Sigmoid colon (tissue), 7 donors: Measurements from ENCODE around the gene EXOSC10. TPM values are rescaled to one million over a fixed set of nuclear protein-coding genes. Genes with fewer than 3 reads are reported as not detected.
A peak's percentile ranks its signal among the peaks of the same experiment; 100 is the strongest.

Experiments
- DNase-seq: peaks from one replicate; pipeline ENCODE4 v3.0.0-alpha.2; 2019
- H3K27ac ChIP-seq, 4 donors: fragments of 200-600 bp; sonication (generic); one replicate each; pipeline ENCODE4 v1.5.1; 2016 to 2019; ENCODE audit warnings: mild to moderate bottlenecking in 1 of 4
- H3K27me3 ChIP-seq, 3 donors: fragments of 200-600 bp; sonication (generic); one replicate each; pipeline ENCODE4 v1.5.1; 2019; ENCODE audit warnings: mild to moderate bottlenecking in 1 of 3
- H3K36me3 ChIP-seq, 4 donors: fragments of 200-600 bp; sonication (generic); one replicate each; pipeline ENCODE4 v1.5.1; 2016 to 2019
- H3K4me1 ChIP-seq, 4 donors: fragments of 200-600 bp; sonication (generic); one replicate each; pipeline ENCODE4 v1.5.1; 2017 to 2019
- H3K4me3 ChIP-seq, 4 donors: fragments of 200-600 bp; sonication (generic); one replicate each; pipeline ENCODE4 v1.5.1; 2017 to 2019; ENCODE audit warnings: mild to moderate bottlenecking in 2 of 4, moderate library complexity in 1 of 4
- H3K9me3 ChIP-seq, 4 donors: fragments of 200-600 bp in 3 of 4; sonication (generic) in 3 of 4; one replicate each; pipeline versions ENCODE4 v1.5.1 to v1.6.1; 2013 to 2019
- EP300 ChIP-seq, 4 donors: sonication (generic); formaldehyde crosslinking; IDR thresholded peaks; one replicate each; pipeline ENCODE4 v1.6.1; 2017; ENCODE audit warnings: antibody characterized with exemption in 4 of 4
- POLR2A ChIP-seq, 2 donors: fragments of 450-650 bp; IDR thresholded peaks; one replicate each; pipeline ENCODE4 v1.6.1; 2016; ENCODE audit warnings: antibody characterized with exemption in 2 of 2, mild to moderate bottlenecking in 2 of 2, moderate library complexity in 2 of 2
- POLR2AphosphoS5 ChIP-seq, 4 donors: sonication (generic); formaldehyde crosslinking; IDR thresholded peaks; one replicate each; pipeline ENCODE4 v1.6.1; 2017; ENCODE audit warnings: antibody characterized with exemption in 4 of 4
- WGBS, 2 donors: extraction: QIAGEN DNeasy Blood & Tissue Kit; methylation state at CpG; one replicate each; pipeline ENCODE4 v1.1.7; 2013; 5-methylcytosine and 5-hydroxymethylcytosine counted together
- intact Hi-C: fragments of 100-400 bp; cut with DNase I; formaldehyde crosslinking; loops from one replicate; pipeline ENCODE4 v1.15.1; 2023
- polyA plus RNA-seq, 3 donors: library from polyadenylated mRNA; stranded (reverse); fragments of 200-250 nt; gene quantifications; one replicate each; pipeline ENCODE4 v1.2.3, GENCODE V29; 2013
- total RNA-seq, 4 donors: library from RNA; depleted of rRNA; stranded (reverse); fragments of >200 nt; gene quantifications; one replicate each; pipeline ENCODE4 v1.1.0, GENCODE V29; 2016
- TF ChIP-seq, protein P1 (sequence below), 4 experiments: fragments of 450-650 bp in 3 of 4; fragments of 200-600 bp in 1 of 4; IDR thresholded peaks; one replicate each; pipeline ENCODE4 v1.5.1; 2016 to 2019; ENCODE audit warnings: antibody characterized with exemption in 4 of 4, mild to moderate bottlenecking in 3 of 4, moderate library complexity in 2 of 4
- donor health status: healthy with polysubstance abuse.
- donor health status: Bipolar disorder and iron deficiency.
- donor health status: healthy.

EXOSC10 gene
- total and polyA plus RNA-seq, 7 donors, result 18.6 to 53.7 (median 38.8) TPM

DNA sequence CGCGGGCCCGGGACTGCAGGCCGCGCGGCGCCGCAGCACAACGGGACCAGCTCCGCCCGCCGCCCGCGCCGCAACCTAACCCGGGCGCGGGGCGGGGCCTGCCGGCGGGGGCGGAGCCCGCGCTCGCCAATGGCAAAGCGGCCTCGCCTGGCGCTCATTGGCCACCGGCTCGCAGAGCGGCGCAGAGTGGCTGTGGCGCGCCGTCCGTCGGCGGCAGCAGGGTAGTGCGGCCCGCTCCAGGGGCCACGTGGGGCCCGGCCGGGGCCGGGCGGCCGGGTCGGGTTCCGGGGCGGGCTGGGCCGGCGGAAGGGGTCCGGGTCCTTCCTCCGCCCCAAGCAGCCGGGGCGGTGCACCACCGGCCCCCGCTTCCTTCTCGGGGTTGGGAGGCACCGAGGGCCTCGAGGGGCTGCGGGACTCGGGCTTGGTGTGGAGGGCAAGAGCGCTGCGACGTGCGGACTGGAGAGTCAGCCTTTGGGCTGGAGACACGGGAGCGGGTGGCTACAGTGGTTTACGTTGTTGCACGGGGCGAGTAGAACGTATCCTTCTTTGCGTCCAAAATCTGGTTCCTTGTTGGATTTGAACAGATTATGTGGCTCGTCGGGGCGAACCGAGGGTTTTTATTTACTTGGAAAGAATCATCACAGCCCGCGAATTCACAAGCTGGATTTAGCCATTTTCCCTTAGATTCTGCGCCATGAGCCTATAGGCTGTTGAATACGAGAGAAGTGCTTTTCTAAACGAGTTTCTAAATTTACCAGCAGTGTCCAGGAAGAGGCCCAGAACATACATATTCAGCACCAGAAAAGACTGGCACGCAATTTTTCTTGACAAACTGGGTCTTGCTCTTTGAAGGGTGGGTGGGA lies 39.5 kb downstream of the EXOSC10 start, which contains the start of gene SRM:
Gene SRM, minus strand, starts transcription at position 51 of the 863 bp plus-strand sequence. CDS start 75 bp downstream, outside the sequence.
- no peaks in the 10 kb centered on the region for H3K9me3 ChIP-seq
- H3K27ac ChIP-seq, result peak within 1 kb of the TSS; percentile 75 to 79 (median 78)
- peaks cover 0 to 27% (median 26%) of the 10 kb centered on the region in 4 donors for H3K4me1 ChIP-seq
- peak within 1 kb of the TSS; percentile 83 to 100 (median 94) for H3K4me3 ChIP-seq
- WGBS, 2 donors, result 0 to 1% methylated on average over 83 of the region's 83 CpGs
- no peaks in the 10 kb centered on the region for H3K27me3 ChIP-seq
- DNase-seq, result peak; percentile 94
- intact Hi-C loops, result loop anchor here (2.0 kb wide), 1 partner anchor 39 kb away; the partner anchor contains the start of gene EXOSC10
- TF ChIP-seq EP300 (IDR thresholded peaks at IDR 0.05) (no peak), POLR2A (IDR thresholded peaks at IDR 0.05) (peak in 1 of 2 donors; percentile 59), POLR2AphosphoS5 (IDR thresholded peaks at IDR 0.05) (peak in 3 of 4 donors; percentile 32 to 87 (median 77))
- TF ChIP-seq, protein P1, sequence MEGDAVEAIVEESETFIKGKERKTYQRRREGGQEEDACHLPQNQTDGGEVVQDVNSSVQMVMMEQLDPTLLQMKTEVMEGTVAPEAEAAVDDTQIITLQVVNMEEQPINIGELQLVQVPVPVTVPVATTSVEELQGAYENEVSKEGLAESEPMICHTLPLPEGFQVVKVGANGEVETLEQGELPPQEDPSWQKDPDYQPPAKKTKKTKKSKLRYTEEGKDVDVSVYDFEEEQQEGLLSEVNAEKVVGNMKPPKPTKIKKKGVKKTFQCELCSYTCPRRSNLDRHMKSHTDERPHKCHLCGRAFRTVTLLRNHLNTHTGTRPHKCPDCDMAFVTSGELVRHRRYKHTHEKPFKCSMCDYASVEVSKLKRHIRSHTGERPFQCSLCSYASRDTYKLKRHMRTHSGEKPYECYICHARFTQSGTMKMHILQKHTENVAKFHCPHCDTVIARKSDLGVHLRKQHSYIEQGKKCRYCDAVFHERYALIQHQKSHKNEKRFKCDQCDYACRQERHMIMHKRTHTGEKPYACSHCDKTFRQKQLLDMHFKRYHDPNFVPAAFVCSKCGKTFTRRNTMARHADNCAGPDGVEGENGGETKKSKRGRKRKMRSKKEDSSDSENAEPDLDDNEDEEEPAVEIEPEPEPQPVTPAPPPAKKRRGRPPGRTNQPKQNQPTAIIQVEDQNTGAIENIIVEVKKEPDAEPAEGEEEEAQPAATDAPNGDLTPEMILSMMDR (IDR thresholded peaks at IDR 0.05), result peak in 1 of 4 experiments; percentile 55
- peaks cover 0 to 51% (median 11%) of the 10 kb centered on the region in 4 donors for H3K36me3 ChIP-seq

DNA sequence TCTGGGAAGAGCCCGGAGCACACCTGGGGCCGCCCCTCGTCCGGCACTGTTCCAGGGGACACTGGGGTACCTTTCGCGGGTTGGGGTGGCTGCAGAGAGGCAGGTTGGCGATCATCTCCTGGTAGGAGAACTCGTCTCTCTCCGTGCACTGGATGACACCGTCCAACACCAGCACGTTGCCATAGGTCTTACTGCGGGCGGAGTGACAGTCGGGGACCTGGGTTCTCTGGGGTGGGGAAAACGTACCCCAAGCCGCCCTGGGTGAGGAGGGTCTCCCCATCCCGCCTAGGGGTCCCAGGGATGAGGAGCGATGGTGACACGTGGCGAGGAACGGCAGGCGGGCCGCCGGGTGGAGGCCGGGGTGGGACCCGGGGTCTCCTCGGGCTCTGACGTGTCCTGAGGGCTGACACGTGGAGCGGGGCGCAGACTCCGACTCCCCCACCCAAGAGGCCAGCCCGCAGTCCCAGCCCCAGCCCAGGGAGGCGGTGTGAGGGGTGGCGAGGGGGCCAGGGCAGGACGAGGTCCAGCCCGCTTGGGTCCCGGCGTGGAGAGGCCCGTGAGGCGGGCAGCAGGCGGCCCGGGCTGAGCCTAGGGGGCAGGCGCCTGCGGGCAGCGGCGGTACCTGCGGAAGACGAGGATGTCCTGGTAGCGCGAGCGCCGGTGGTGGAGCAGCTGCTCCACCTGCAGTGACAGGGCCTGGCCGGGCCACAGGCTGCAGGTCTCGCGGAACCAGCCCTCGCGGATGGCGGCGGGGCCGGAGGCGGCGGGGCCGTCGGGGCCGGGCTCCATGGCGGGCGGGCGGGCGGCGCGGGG lies 40.3 kb downstream of the EXOSC10 start:
- Histone ChIP-seq H3K4me1 (peaks cover 0 to 27% (median 26%) of the 10 kb centered on the region in 4 donors), H3K4me3 (peak overlapping the region; percentile 83 to 100 (median 94)), H3K9me3 (no peaks in the 10 kb centered on the region), H3K27ac (peak overlapping the region; percentile 67 to 73 (median 69)), H3K27me3 (no peaks in the 10 kb centered on the region), H3K36me3 (peaks cover 0 to 48% (median 7%) of the 10 kb centered on the region in 4 donors)
- DNase-seq, result no peak
- TF ChIP-seq POLR2AphosphoS5 (IDR thresholded peaks at IDR 0.05) (no peak), EP300 (IDR thresholded peaks at IDR 0.05) (no peak), POLR2A (IDR thresholded peaks at IDR 0.05) (no peak)
- TF ChIP-seq, protein P1 (IDR thresholded peaks at IDR 0.05), result no peak
- WGBS, 2 donors, result 1 to 2% methylated on average over 72 of the region's 72 CpGs
- intact Hi-C loops, result no loop called here

DNA sequence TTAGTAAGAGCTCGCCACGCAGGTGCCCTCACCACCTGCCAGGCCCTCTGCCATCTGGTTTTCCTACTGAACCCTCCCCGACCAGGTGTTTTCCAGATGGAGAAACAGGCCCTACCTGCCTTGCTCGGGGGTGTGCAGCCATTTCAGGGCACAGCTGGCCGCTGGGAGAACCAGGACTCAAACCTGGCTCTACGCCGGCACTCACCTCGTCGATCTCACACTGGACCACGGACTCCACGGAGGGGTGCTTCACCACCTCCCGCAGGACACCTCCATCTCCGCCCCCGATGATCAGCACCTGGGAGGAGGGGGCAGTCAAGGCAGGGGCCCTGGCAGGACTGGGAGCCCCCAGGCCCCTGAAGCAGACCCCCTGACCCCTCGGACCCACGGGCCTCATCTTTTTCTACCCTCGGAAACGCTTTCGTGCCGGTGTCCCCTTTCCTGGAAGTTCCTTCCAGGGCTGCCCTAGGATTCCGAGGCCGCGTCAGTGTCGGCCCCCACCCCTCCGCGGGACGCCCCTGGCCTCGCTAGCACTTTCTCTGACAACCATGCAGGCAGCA lies 41.0 kb downstream of the EXOSC10 start:
- Histone ChIP-seq H3K9me3 (no peaks in the 10 kb centered on the region), H3K4me1 (peaks cover 0 to 27% (median 26%) of the 10 kb centered on the region in 4 donors), H3K27me3 (peaks cover 0 to 1% (median 0%) of the 10 kb centered on the region in 3 donors), H3K27ac (peak overlapping the region in 2 of 4 donors; percentile 22 to 70), H3K36me3 (peaks cover 0 to 44% (median 7%) of the 10 kb centered on the region in 4 donors), H3K4me3 (peak overlapping the region; percentile 83 to 100 (median 94))
- intact Hi-C loops, result no loop called here
- DNase-seq, result no peak
- no peak for TF ChIP-seq POLR2AphosphoS5 (IDR thresholded peaks at IDR 0.05)
- TF ChIP-seq, protein P1 (IDR thresholded peaks at IDR 0.05), result no peak
- no peak for TF ChIP-seq POLR2A (IDR thresholded peaks at IDR 0.05)
- no peak for TF ChIP-seq EP300 (IDR thresholded peaks at IDR 0.05)
- 28 to 61% methylated on average over 28 of the region's 28 CpGs for WGBS, 2 donors

DNA sequence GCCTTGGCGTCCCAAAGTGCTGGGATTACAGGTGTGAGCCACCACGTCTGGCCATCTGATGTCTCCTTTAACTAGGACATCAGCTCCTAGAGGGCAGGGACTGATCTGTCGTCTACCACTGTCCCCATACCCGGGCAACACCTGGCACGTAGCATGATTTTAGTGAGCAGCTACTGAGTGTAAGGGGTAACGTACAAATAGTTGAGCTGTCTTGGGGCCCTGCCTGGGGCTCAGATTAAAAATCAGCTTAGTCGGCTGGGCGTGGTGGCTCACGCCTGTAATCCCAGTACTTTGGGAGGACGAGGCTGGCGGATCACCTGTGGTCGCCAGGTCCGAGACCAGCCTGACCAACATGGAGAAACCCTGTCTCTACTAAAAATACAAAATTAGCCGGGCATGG lies 41.6 kb downstream of the EXOSC10 start:
- WGBS, 2 donors, result 93 to 96% methylated on average over 14 of the region's 14 CpGs
- intact Hi-C loops, result no loop called here
- TF ChIP-seq EP300 (IDR thresholded peaks at IDR 0.05) (no peak), POLR2A (IDR thresholded peaks at IDR 0.05) (no peak)
- TF ChIP-seq, protein P1 (IDR thresholded peaks at IDR 0.05), result no peak
- H3K36me3 ChIP-seq, result peaks cover 0 to 37% (median 7%) of the 10 kb centered on the region in 4 donors
- no peak for DNase-seq
- H3K4me3 ChIP-seq, result no peak overlapping the region
- H3K9me3 ChIP-seq, result no peaks in the 10 kb centered on the region
- H3K27ac ChIP-seq, result no peak overlapping the region
- H3K27me3 ChIP-seq, result peaks cover 0 to 8% (median 0%) of the 10 kb centered on the region in 3 donors
- peaks cover 0 to 29% (median 26%) of the 10 kb centered on the region in 4 donors for H3K4me1 ChIP-seq
